Mesendoderm (in vitro differentiated cells): ENCODE data around the gene HAO2. TPM values are rescaled to one million over a fixed set of nuclear protein-coding genes. Genes with fewer than 3 reads are reported as not detected.

Experiments
- DNase-seq: peaks from one replicate; pipeline ENCODE4 v3.0.0; 2013
- H2AK5ac ChIP-seq: 2 replicates; pipeline ENCODE4 v1.6.1; 2013; ENCODE audit warnings: low read length, inconsistent platforms
- H2BK120ac ChIP-seq: 2 replicates; pipeline ENCODE4 v1.6.1; 2013; ENCODE audit warnings: low read depth, mild to moderate bottlenecking, low read length, moderate library complexity, mixed read lengths
- H2BK15ac ChIP-seq: replicated peaks from 2 replicates; pipeline ENCODE4 v1.6.1; 2013; ENCODE audit warnings: low read depth, mild to moderate bottlenecking, moderate library complexity
- H2BK5ac ChIP-seq: 2 replicates; pipeline ENCODE4 v1.6.1; 2013; ENCODE audit warnings: low read length, inconsistent platforms
- H3K18ac ChIP-seq: 2 replicates; pipeline ENCODE4 v1.6.1; 2013; ENCODE audit warnings: mild to moderate bottlenecking, low read length, mixed read lengths
- H3K23ac ChIP-seq: one replicate; pipeline ENCODE4 v1.6.1; 2013; ENCODE audit warnings: low read length
- H3K27ac ChIP-seq: 2 replicates; pipeline ENCODE4 v1.5.1; 2013; ENCODE audit warnings: low read depth, mild to moderate bottlenecking, inconsistent platforms, low read length, moderate library complexity
- H3K27me3 ChIP-seq: 2 replicates; pipeline ENCODE4 v1.6.1; 2013; ENCODE audit warnings: low read length, control low read depth, mild to moderate bottlenecking, inconsistent platforms; ENCODE audit not compliant: insufficient read depth, poor library complexity
- H3K36me3 ChIP-seq: 2 replicates; pipeline ENCODE4 v1.6.1; 2013; ENCODE audit warnings: low read length, inconsistent platforms; ENCODE audit not compliant: control insufficient read depth, insufficient read depth
- H3K4ac ChIP-seq: one replicate; pipeline ENCODE4 v1.6.1; 2013; ENCODE audit warnings: low read depth, mild to moderate bottlenecking, low read length, moderate library complexity
- H3K4me1 ChIP-seq: 2 replicates; pipeline ENCODE4 v1.6.1; 2013; ENCODE audit warnings: low read depth, low read length, inconsistent platforms; ENCODE audit not compliant: control insufficient read depth
- H3K4me2 ChIP-seq: 2 replicates; pipeline ENCODE4 v1.6.1; 2013; ENCODE audit warnings: low read length
- H3K4me3 ChIP-seq: 2 replicates; pipeline ENCODE4 v1.5.1; 2013; ENCODE audit warnings: mild to moderate bottlenecking, low read length
- H3K56ac ChIP-seq: one replicate; pipeline ENCODE4 v1.6.1; 2013; ENCODE audit warnings: low read length
- H3K79me1 ChIP-seq: 2 replicates; pipeline ENCODE4 v1.6.1; 2013; ENCODE audit warnings: low read length, inconsistent platforms
- H3K79me2 ChIP-seq: 2 replicates; pipeline ENCODE4 v1.6.1; 2013; ENCODE audit warnings: mild to moderate bottlenecking, low read length; ENCODE audit not compliant: control insufficient read depth, insufficient read depth
- H3K9ac ChIP-seq: 2 replicates; pipeline ENCODE4 v1.6.1; 2013; ENCODE audit warnings: low read length, inconsistent platforms
- H4K5ac ChIP-seq: one replicate; pipeline ENCODE4 v1.6.1; 2013; ENCODE audit warnings: low read length
- H4K8ac ChIP-seq: one replicate; pipeline ENCODE4 v1.6.1; 2013; ENCODE audit warnings: low read depth, mild to moderate bottlenecking, control low read depth, low read length, moderate library complexity
- WGBS: extraction: QIAGEN DNeasy Blood & Tissue Kit; methylation state at CpG from one replicate; pipeline ENCODE4 v1.1.7; 2013; ENCODE audit warnings: low lambda C conversion rate, missing lambda C conversion rate; ENCODE audit not compliant: insufficient coverage; ENCODE audit errors: extremely low coverage; 5-methylcytosine and 5-hydroxymethylcytosine counted together
- polyA plus RNA-seq, 2 experiments: library from polyadenylated mRNA; stranded (reverse); fragments of 200-250 nt; gene quantifications; one replicate each; pipeline ENCODE4 v1.2.3, GENCODE V29; 2013

Gene HAO2
- 0.11 TPM for polyA plus RNA-seq (2013, experiment 1 of 2)
- 0.03 TPM for polyA plus RNA-seq (2013, experiment 2 of 2)

GRCh38 chr1:119368554-119368953 is at the start of gene HAO2:
Gene HAO2 (plus strand): TSS chr1:119368785. CDS start chr1:119381086, 12,301 bp downstream.
- no peaks in the 10 kb centered on the region for H3K36me3 ChIP-seq
- WGBS = no CpG with 5 or more reads among the region's 2 CpGs
- H3K27me3 ChIP-seq = no peaks in the 10 kb centered on the region
- no peak within 1 kb of the TSS for H2BK15ac ChIP-seq
- no peak for DNase-seq
- no peak within 1 kb of the TSS for H3K4me2 ChIP-seq
- no peak within 1 kb of the TSS for H3K27ac ChIP-seq
- H3K4me3 ChIP-seq = no peak within 1 kb of the TSS
- no peak within 1 kb of the TSS for H4K5ac ChIP-seq
- peaks cover 7% of the 10 kb centered on the region for H3K4me1 ChIP-seq
- H3K23ac ChIP-seq = no peak within 1 kb of the TSS
- no peak within 1 kb of the TSS for H3K18ac ChIP-seq
- H3K79me2 ChIP-seq = no peaks in the 10 kb centered on the region
- H3K9ac ChIP-seq = no peak within 1 kb of the TSS
- H4K8ac ChIP-seq = no peak within 1 kb of the TSS
- no peak within 1 kb of the TSS for H2BK5ac ChIP-seq
- H3K4ac ChIP-seq = no peak within 1 kb of the TSS
- no peak within 1 kb of the TSS for H2AK5ac ChIP-seq
- H2BK120ac ChIP-seq = no peak within 1 kb of the TSS
- no peak within 1 kb of the TSS for H3K56ac ChIP-seq
- H3K79me1 ChIP-seq = no peaks in the 10 kb centered on the region

- Histone ChIP-seq H3K27me3 (no peaks in the 10 kb centered on the region), H2BK15ac (peak overlapping the region; percentile 86), H2BK5ac (no peak overlapping the region), H2BK120ac (no peak overlapping the region), H2AK5ac (no peak overlapping the region), H4K8ac (no peak overlapping the region), H3K36me3 (no peaks in the 10 kb centered on the region), H3K23ac (no peak overlapping the region), H3K9ac (no peak overlapping the region), H3K18ac (no peak overlapping the region), H3K4me1 (peaks cover 7% of the 10 kb centered on the region), H3K4me2 (no peak overlapping the region), H3K4me3 (no peak overlapping the region), H3K56ac (no peak overlapping the region), H3K27ac (no peak overlapping the region), H4K5ac (no peak overlapping the region), H3K79me1 (no peaks in the 10 kb centered on the region), H3K79me2 (no peaks in the 10 kb centered on the region), H3K4ac (no peak overlapping the region)
- DNase-seq = no peak
Measured at GRCh38 chr1:119320100-119320499, 48.5 kb upstream of the HAO2 start.

GRCh38 chr1:119321666-119322419 is 46.7 kb upstream of the HAO2 start:
- WGBS = no CpG with 5 or more reads among the region's 5 CpGs
- Histone ChIP-seq H3K4me2 (no peak overlapping the region), H3K79me1 (no peaks in the 10 kb centered on the region), H3K79me2 (no peaks in the 10 kb centered on the region), H4K5ac (no peak overlapping the region), H3K23ac (no peak overlapping the region), H3K56ac (no peak overlapping the region), H3K9ac (no peak overlapping the region), H3K4me1 (peaks cover 14% of the 10 kb centered on the region), H3K27me3 (no peaks in the 10 kb centered on the region), H2AK5ac (no peak overlapping the region), H4K8ac (no peak overlapping the region), H3K18ac (peak overlapping the region; percentile 77), H2BK5ac (no peak overlapping the region), H3K27ac (no peak overlapping the region), H3K4me3 (no peak overlapping the region), H3K36me3 (no peaks in the 10 kb centered on the region), H2BK120ac (peak overlapping the region; percentile 23), H3K4ac (no peak overlapping the region), H2BK15ac (no peak overlapping the region)
- DNase-seq = no peak

- H3K36me3 ChIP-seq = no peaks in the 10 kb centered on the region
- H3K79me2 ChIP-seq = no peaks in the 10 kb centered on the region
- H3K27me3 ChIP-seq = no peaks in the 10 kb centered on the region
- no CpG with 5 or more reads among the region's 5 CpGs for WGBS
- no peak overlapping the region for H3K4me2 ChIP-seq
- H2BK120ac ChIP-seq = no peak overlapping the region
- no peak overlapping the region for H2BK5ac ChIP-seq
- no peak overlapping the region for H3K9ac ChIP-seq
- peaks cover 17% of the 10 kb centered on the region for H3K4me1 ChIP-seq
- no peak overlapping the region for H4K5ac ChIP-seq
- peak overlapping the region; percentile 16 for H3K4ac ChIP-seq
- peak overlapping the region; percentile 58 for H2BK15ac ChIP-seq
- no peaks in the 10 kb centered on the region for H3K79me1 ChIP-seq
- H3K18ac ChIP-seq = no peak overlapping the region
- no peak overlapping the region for H3K27ac ChIP-seq
- H3K4me3 ChIP-seq = no peak overlapping the region
- H2AK5ac ChIP-seq = no peak overlapping the region
- no peak overlapping the region for H3K23ac ChIP-seq
- H3K56ac ChIP-seq = no peak overlapping the region
- no peak for DNase-seq
- H4K8ac ChIP-seq = no peak overlapping the region
Measured at GRCh38 chr1:119323216-119323982, 45.2 kb upstream of the HAO2 start.

GRCh38 chr1:119324198-119324597 is 44.4 kb upstream of the HAO2 start:
- WGBS = no CpG with 5 or more reads among the region's 1 CpG
- Histone ChIP-seq H3K79me2 (no peaks in the 10 kb centered on the region), H2BK120ac (no peak overlapping the region), H4K5ac (no peak overlapping the region), H2BK5ac (no peak overlapping the region), H3K27me3 (no peaks in the 10 kb centered on the region), H3K4me1 (peaks cover 17% of the 10 kb centered on the region), H3K79me1 (no peaks in the 10 kb centered on the region), H3K27ac (no peak overlapping the region), H3K18ac (no peak overlapping the region), H3K4me2 (no peak overlapping the region), H3K4ac (no peak overlapping the region), H3K36me3 (no peaks in the 10 kb centered on the region), H4K8ac (no peak overlapping the region), H3K23ac (no peak overlapping the region), H3K4me3 (no peak overlapping the region), H3K9ac (no peak overlapping the region), H3K56ac (no peak overlapping the region), H2BK15ac (no peak overlapping the region), H2AK5ac (no peak overlapping the region)
- no peak for DNase-seq
